Neural progenitor cell (in vitro differentiated cells): ENCODE data around the gene CYFIP1.

ENCODE experiments used
- EZH2phosphoT487 ChIP-seq: fragments of 200-600 bp; sonication (generic); IDR thresholded peaks from 2 replicates; pipeline ENCODE4 v1.6.1; 2017; ENCODE audit warnings: antibody characterized with exemption
- TF ChIP-seq, protein P1 (sequence below): fragments of 200-600 bp; sonication (generic); IDR thresholded peaks from 2 replicates; pipeline ENCODE4 v1.5.1; 2017; ENCODE audit warnings: antibody characterized with exemption, mild to moderate bottlenecking

GRCh38 chr15:22872936-22873701 is 107.0 kb downstream of the CYFIP1 start:
- TF ChIP-seq, protein P1, sequence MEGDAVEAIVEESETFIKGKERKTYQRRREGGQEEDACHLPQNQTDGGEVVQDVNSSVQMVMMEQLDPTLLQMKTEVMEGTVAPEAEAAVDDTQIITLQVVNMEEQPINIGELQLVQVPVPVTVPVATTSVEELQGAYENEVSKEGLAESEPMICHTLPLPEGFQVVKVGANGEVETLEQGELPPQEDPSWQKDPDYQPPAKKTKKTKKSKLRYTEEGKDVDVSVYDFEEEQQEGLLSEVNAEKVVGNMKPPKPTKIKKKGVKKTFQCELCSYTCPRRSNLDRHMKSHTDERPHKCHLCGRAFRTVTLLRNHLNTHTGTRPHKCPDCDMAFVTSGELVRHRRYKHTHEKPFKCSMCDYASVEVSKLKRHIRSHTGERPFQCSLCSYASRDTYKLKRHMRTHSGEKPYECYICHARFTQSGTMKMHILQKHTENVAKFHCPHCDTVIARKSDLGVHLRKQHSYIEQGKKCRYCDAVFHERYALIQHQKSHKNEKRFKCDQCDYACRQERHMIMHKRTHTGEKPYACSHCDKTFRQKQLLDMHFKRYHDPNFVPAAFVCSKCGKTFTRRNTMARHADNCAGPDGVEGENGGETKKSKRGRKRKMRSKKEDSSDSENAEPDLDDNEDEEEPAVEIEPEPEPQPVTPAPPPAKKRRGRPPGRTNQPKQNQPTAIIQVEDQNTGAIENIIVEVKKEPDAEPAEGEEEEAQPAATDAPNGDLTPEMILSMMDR, result no peak
- no peak for TF ChIP-seq EZH2phosphoT487
